Measurements from ENCODE around the gene GAD2. TPM values are rescaled to one million over a fixed set of nuclear protein-coding genes. Genes with fewer than 3 reads are reported as not detected.

Gene GAD2
- total RNA-seq, 2 experiments from 2014 or later, result not detected

- no peaks in the 10 kb centered on the region for H3K79me2 ChIP-seq (ENCODE audit: insufficient read depth, low read depth, low read length)
- no peak for DNase-seq (ENCODE audit: low spot score)
- H3K4me1 ChIP-seq (ENCODE audit: insufficient read depth, low read length, poor library complexity, severe bottlenecking), result no peaks in the 10 kb centered on the region
- H3K36me3 ChIP-seq (ENCODE audit: insufficient read depth, low read length), result no peaks in the 10 kb centered on the region
- no peak overlapping the region for H3K4me2 ChIP-seq (ENCODE audit: low read length)
- ChIA-PET POLR2A (interaction anchor here (0.7 kb wide), 1 partner anchor 160 kb away, joined by 3 read pairs; no protein-coding TSS in a partner anchor), CTCF (ENCODE audit: unreplicated experiment) (no interaction called here)
- H4K20me1 ChIP-seq (ENCODE audit: insufficient read depth, low read length), result no peaks in the 10 kb centered on the region
- no peak overlapping the region for H3K27ac ChIP-seq (ENCODE audit: low read depth, low read length, poor library complexity, severe bottlenecking)
- no TSS peak for BruUV-seq (replicated peaks)
- no peaks in the 10 kb centered on the region for H3K9me3 ChIP-seq (ENCODE audit: low read length)
- H3K4me3 ChIP-seq (ENCODE audit: low read depth, low read length, poor library complexity, severe bottlenecking), result no peak overlapping the region
- no peaks in the 10 kb centered on the region for H3K9me2 ChIP-seq (ENCODE audit: insufficient read depth, low read length)
- H2AFZ ChIP-seq (ENCODE audit: low read length), result no peak overlapping the region
- intact Hi-C loops (cut with micrococcal nuclease; ENCODE audit: unreplicated experiment), result no loop called here
- no peak for TF ChIP-seq EZH2phosphoT487 (IDR thresholded peaks at IDR 0.05; ENCODE audit: borderline replicate concordance, low read depth, low read length)
- TF ChIP-seq, protein P1, sequence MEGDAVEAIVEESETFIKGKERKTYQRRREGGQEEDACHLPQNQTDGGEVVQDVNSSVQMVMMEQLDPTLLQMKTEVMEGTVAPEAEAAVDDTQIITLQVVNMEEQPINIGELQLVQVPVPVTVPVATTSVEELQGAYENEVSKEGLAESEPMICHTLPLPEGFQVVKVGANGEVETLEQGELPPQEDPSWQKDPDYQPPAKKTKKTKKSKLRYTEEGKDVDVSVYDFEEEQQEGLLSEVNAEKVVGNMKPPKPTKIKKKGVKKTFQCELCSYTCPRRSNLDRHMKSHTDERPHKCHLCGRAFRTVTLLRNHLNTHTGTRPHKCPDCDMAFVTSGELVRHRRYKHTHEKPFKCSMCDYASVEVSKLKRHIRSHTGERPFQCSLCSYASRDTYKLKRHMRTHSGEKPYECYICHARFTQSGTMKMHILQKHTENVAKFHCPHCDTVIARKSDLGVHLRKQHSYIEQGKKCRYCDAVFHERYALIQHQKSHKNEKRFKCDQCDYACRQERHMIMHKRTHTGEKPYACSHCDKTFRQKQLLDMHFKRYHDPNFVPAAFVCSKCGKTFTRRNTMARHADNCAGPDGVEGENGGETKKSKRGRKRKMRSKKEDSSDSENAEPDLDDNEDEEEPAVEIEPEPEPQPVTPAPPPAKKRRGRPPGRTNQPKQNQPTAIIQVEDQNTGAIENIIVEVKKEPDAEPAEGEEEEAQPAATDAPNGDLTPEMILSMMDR (conservative IDR thresholded peaks at IDR 0.05; ENCODE audit: low read length), result no peak
Observed at GRCh38 chr10:26251925-26252324, 35.4 kb downstream of the GAD2 start.

DNA sequence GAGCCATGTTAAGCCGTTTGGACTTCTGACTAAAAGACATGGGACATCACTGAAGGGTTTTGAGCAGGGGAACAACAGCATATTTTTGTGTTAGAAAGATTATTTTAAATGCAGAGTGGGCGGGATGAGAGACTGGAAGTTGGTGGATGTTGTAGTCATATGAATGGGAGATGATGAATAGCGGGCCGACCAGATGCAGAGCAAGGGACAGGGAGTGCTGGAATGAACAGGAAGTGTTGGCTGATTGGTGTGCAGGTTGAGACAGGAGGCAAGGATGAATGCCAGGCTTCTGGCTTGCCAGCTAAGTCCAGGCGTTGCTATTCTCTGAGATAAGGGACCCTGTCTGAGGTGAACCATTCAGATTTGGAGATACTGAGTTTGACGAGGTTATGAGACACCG, 38.0 kb downstream of the GAD2 start:
- ChIA-PET CTCF (ENCODE audit: unreplicated experiment) (no interaction called here), POLR2A (no interaction called here)
- TF ChIP-seq EZH2phosphoT487 (IDR thresholded peaks at IDR 0.05; ENCODE audit: borderline replicate concordance, low read depth, low read length), result no peak
- TF ChIP-seq, protein P1 (conservative IDR thresholded peaks at IDR 0.05; ENCODE audit: low read length), result no peak
- Histone ChIP-seq H2AFZ (ENCODE audit: low read length) (no peak overlapping the region), H3K9me2 (ENCODE audit: insufficient read depth, low read length) (no peaks in the 10 kb centered on the region), H3K79me2 (ENCODE audit: insufficient read depth, low read depth, low read length) (no peaks in the 10 kb centered on the region), H3K4me3 (ENCODE audit: low read depth, low read length, poor library complexity, severe bottlenecking) (no peak overlapping the region), H3K9me3 (ENCODE audit: low read length) (no peaks in the 10 kb centered on the region), H3K36me3 (ENCODE audit: insufficient read depth, low read length) (no peaks in the 10 kb centered on the region), H3K4me1 (ENCODE audit: insufficient read depth, low read length, poor library complexity, severe bottlenecking) (no peaks in the 10 kb centered on the region), H3K27ac (ENCODE audit: low read depth, low read length, poor library complexity, severe bottlenecking) (no peak overlapping the region), H3K4me2 (ENCODE audit: low read length) (no peak overlapping the region), H4K20me1 (ENCODE audit: insufficient read depth, low read length) (no peaks in the 10 kb centered on the region)
- DNase-seq (ENCODE audit: low spot score), result no peak
- no TSS peak for BruUV-seq (replicated peaks)
- intact Hi-C loops (cut with micrococcal nuclease; ENCODE audit: unreplicated experiment), result no loop called here

DNA sequence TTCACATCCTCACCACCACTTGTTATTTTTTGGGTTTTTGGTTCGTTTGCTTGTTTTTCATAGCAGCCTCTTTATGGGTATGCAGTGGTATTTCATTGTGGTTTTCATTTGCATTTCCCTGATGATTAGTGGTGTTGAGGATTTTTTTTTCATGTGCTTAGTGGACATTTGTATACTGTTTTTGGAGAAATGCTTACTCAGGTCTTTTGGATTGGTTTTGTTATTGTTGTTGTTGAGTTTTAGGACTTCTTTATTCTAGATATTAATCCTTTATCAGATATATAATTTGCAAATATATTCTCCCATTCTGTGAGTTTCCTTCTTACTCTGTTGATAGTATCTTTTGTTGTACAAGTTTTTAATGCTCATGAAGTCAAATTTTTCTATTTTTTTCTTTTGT, 42.8 kb downstream of the GAD2 start:
- ChIA-PET CTCF (ENCODE audit: unreplicated experiment) (no interaction called here), POLR2A (no interaction called here)
- BruUV-seq (replicated peaks), result no TSS peak
- no peaks in the 10 kb centered on the region for H3K79me2 ChIP-seq (ENCODE audit: insufficient read depth, low read depth, low read length)
- TF ChIP-seq EZH2phosphoT487 (IDR thresholded peaks at IDR 0.05; ENCODE audit: borderline replicate concordance, low read depth, low read length), result no peak
- TF ChIP-seq, protein P1 (conservative IDR thresholded peaks at IDR 0.05; ENCODE audit: low read length), result no peak
- no peak for DNase-seq (ENCODE audit: low spot score)
- no peak overlapping the region for H3K4me2 ChIP-seq (ENCODE audit: low read length)
- H3K36me3 ChIP-seq (ENCODE audit: insufficient read depth, low read length), result no peaks in the 10 kb centered on the region
- no peaks in the 10 kb centered on the region for H3K9me3 ChIP-seq (ENCODE audit: low read length)
- no peak overlapping the region for H3K4me3 ChIP-seq (ENCODE audit: low read depth, low read length, poor library complexity, severe bottlenecking)
- H2AFZ ChIP-seq (ENCODE audit: low read length), result no peak overlapping the region
- intact Hi-C loops (cut with micrococcal nuclease; ENCODE audit: unreplicated experiment), result no loop called here
- H3K4me1 ChIP-seq (ENCODE audit: insufficient read depth, low read length, poor library complexity, severe bottlenecking), result no peaks in the 10 kb centered on the region
- no peaks in the 10 kb centered on the region for H4K20me1 ChIP-seq (ENCODE audit: insufficient read depth, low read length)
- H3K27ac ChIP-seq (ENCODE audit: low read depth, low read length, poor library complexity, severe bottlenecking), result no peak overlapping the region
- H3K9me2 ChIP-seq (ENCODE audit: insufficient read depth, low read length), result no peaks in the 10 kb centered on the region

Data from OCI-LY7 (cell line).